Measurements from ENCODE around the gene SPINT2.
A peak's percentile ranks its signal among the peaks of the same experiment; 100 is the strongest.
"Not testable (repeated sequence)": the region's sequence is repeated elsewhere in the genome, so short reads cannot be mapped to it uniquely, and the experiment has no call there.

The SPINT2 gene

GRCh38 chr19:38264486-38265212 is at the start of gene SPINT2:
Gene SPINT2, plus strand, starts transcription at chr19:38264573. Its CDS starts 320 bp downstream, at chr19:38264893.
- DNase-seq (ENCODE audit: low spot score), result no peak

- no peak for DNase-seq (ENCODE audit: low spot score)
Observed at GRCh38 chr19:38216785-38217641, 47.4 kb upstream of the SPINT2 start.

DNA sequence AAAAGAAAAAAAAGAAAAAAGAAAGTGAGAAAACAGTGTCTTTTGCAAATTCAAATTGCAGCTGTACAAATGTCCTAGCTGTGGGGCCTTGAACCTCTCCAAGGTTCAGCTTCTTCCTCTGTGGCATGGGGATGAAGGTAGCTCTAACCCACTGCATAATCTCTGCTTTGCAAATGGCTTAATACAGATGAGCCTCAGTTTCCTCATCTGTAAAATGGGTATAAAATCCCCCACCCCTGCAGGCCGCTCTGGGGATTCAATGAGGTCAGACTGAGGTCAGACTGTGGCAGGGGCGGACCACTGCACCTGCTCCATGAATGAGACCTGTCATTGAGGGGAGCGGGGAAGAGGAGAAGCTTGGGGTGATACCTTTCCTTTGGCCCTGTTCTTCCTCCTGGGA is 46.2 kb upstream of the SPINT2 start:
- DNase-seq (ENCODE audit: low spot score), result no peak

DNA sequence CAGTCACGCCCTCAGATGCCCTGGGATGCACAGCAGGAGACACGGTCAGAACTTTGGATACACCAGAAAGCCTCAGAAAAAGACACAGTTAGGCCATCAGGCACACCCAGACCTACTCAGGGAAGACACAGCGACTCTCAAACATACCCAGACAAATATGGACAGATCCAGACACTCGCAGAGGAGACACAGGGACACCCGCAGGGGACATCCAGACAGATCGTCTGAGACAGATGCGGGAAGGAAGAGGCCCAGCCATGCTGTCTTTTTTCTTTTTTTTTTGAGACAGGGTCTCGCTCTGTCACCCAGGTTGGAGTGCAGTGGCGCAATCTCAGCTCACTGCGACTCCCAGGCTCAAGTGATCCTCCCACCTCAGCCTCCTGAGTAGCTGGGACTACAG is 45.2 kb upstream of the SPINT2 start:
- no peak for DNase-seq (ENCODE audit: low spot score)

DNA sequence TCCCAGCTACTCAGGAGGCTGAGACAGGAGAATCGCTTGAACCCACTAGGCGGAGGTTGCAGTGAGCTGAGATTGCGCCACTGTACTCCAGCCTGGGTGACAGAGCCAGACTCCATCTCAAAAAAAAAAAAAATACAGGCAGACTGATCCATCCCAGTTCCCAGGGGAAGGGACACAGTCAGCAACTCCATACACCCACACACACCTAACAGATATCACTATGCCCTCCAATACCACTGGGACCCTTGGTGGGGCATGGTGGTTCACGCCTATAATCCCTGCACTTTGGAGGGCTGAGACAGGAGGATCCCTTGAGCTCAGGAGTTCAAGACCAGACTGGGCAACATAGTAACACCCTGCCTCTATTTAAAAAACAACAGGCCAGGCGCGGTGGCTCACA is 43.0 kb upstream of the SPINT2 start:
- DNase-seq (ENCODE audit: low spot score), result no peak

- no peak for DNase-seq (ENCODE audit: low spot score)
Observed at GRCh38 chr19:38221919-38222830, 42.2 kb upstream of the SPINT2 start.

- no peak for DNase-seq (ENCODE audit: low spot score)
Observed at GRCh38 chr19:38223119-38223523, 41.3 kb upstream of the SPINT2 start.

DNA sequence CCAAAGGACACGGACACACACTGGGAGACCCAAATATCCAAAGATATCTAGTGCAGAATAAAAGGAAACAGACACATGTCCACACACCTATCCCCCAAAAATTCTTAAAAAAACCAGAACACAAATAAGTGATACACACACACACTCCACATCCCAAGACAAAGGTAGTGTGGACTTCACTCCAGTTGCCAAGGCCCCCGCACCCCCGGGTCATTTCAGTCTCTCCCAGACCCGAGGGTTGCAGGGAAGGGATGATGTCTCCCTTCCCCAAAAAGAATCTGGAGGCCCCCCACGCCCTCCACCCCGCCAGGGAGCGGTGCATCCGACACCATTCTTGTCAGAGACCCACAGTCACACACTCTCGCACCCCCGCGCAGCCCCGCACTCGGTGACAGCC is 40.8 kb upstream of the SPINT2 start:
- no peak for DNase-seq (ENCODE audit: low spot score)

DNA sequence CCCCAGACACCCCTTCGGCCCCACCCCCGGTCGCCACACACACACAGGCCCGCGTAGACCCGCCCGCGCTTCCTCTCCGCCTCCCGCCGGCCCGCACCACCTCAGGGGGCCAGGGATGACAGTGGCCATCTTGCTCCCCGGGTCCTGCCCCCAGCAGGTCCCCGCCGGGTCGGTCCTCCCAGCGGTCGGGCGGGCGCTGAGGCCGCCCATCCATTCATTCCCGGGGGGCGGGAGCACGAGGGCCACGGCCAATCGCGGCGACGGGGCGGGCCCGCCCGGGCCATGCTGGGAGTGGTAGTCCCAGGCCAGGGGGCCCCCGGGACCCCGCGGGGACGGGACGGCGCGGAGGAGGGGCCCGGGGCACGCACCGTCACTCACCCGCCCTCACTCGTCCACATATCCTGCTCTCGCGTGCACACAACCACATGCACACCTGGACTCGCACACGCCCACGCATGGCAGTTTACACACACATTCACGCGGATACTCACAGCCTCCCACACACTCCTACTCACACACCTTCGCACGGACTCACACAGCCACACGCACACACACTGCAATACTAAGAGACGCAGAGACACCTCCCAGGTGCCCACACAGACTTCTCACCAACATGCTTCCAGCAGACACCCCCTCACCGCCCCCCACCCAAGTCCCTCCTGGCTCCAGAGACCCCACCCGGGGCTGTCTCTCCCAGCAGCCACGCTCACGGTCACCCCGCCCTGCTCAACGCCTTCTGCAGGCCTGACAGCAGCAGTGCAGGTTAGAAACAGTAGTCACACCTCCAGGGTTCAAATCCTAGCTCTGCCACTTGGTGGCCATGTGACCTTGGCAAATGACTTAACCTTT is 40.1 kb upstream of the SPINT2 start, which contains the start of gene DPF1:
Gene DPF1 (minus strand): TSS at position 209 of the 849 bp plus-strand sequence. CDS start 80 bp downstream, at position 129.
- peak; percentile 97 for DNase-seq (ENCODE audit: low spot score)

- DNase-seq (ENCODE audit: low spot score), result not testable (repeated sequence)
Observed at GRCh38 chr19:38224863-38225218, 39.5 kb upstream of the SPINT2 start.

DNA sequence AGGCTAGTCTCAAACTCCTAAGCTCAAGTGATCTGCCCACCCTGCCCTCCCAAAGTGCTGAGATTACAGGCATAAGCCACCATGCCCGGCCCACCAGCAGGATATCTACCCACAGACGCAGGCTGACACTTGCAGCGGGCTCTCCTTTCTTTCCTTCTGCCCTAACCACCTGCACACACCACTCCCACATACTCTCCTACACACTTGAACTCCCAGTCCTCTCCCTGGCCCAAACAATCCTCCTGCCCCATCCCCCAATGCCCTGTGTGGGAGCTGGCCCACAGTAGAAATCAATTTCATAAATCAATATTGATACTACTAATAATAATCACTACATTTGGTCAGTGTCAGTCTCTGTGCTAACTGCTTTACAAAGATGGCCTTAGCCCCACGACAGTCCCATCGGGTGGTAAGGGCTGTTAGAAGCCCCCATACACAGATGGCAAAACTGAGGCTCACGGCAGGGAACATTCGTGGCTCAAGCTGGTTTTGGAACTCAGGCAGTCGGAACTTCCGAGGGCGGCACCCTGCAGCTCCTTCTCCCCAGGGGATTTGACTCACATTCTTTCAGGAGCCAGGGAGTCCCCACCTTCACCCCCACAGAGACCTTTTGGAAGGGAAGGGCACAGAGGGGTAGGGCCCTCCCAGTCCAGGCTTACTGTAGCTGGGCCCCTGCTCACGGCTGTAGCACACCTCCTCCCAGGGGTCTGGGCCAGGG is 36.9 kb upstream of the SPINT2 start:
- no peak for DNase-seq (ENCODE audit: low spot score)

DNA sequence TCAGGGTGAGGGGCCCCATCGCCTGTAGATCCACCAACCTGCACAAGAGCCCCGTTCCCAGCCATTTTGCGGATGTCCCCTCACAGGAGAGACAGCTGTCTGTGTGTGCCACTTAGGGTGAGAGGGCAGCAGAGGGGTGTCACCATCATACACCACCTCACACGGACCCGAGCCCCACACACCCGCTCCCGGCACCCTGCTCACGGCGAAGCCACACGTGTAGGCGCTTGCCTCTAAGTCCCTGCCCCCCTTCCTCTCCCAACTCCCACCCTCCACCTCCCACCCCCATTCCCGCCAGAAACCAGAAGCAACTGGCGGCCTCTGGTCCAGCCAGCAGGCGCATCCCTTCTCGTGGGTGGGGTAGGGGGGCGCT is 36.4 kb upstream of the SPINT2 start:
- no peak for DNase-seq (ENCODE audit: low spot score)

DNA sequence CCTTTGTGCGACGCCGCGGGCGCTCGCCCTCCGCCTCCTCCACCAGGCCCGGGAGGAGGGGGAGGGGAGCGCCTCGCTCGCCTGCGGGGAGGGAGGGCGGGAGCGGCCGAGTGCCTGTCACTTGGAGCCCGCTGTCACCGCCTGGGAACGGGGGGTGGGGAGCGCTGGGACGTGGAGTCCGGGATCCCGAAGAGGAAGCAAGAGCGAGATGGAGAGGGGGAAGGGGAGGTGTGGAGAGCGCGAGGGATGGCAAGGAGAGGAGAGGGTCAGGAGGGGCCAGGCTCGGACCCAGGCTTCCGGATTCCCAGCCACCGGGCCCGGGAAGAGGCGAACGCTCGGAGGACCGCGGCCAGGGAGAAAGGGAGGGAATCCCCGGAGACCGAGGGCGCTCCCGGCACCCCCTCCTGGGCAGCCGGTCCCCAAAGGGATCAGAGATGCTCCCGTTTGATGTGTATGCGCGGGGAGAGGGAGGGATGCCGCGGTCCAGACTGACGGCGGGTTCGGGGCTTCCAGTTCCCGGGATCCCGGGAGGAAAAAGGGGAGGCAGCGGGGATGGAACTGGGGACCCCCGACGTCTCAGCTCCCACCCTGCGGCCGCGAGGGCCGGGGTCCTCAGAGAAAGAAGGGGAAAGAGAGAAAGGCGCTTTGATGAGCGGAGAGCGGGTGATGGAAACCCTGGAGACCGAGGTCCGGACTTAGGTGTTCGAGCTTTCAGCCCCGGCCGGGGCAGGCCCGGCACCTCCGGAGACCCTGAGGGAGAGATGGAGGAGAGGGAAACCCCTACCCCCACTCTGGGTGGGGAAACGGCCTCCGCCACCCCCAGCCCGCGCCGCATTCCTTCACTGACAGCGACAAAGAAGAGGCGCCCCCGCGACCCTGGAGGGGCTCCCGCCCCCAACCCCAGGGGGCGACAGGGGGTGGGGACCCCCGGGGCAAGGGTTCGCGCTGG is 35.6 kb upstream of the SPINT2 start:
- peak; percentile 40 for DNase-seq (ENCODE audit: low spot score)

DNA sequence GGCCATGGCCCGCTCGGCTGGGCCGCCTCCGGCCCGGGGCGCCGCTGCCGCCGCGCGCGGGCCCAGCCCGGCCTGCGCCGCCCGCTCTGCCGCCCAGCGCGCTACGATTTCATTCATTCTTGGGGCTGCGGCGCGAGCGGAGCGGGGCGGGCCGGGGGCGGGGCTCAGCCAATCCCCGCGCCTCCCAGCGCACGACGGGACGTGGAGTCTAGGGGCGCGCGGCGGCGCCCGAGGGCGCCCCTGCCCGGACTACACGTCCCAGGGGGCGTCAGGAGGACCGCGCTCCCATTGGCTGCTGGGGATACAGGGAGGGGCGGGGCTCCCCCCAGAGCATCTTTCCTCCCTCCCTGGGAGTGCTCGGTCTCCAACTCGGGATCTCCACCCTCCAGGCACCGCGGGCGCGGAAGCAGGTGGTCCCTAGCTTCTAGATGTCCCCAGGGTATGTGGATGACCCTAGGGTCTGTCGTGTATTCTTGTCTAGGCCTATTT is 34.7 kb upstream of the SPINT2 start:
- peak; percentile 94 for DNase-seq (ENCODE audit: low spot score)

DNA sequence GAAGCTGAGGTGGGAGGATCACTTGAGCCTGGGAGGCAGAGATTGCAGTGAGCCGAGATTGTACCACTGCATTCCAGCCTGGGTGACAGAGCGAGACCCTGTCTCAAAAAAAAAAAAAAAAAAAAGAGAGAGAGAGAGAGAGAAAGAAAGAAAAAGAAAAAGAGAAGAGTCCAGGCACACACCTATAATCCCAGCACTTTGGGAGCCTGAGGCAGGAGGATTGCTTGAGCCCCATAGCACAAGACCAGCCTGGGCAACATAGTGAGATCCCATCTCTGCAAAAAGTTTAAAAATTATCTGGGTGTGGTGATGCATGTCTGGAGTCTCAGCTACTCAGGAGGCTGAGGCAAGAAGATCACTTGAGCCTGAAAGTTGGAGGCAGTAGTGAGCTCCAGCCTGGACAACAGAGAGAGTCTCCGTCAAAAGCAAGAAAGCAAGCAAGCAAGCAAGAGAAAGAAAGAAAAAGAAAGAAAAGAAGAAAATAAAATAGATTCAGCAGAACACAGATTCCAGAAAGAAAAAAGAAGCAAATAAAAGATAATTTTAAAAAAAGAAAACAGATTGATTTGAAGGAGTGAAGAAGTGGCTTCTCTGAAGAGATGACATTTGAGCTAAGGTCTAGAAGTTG is 33.8 kb upstream of the SPINT2 start:
- DNase-seq (ENCODE audit: low spot score), result not testable (repeated sequence)

GRCh38 chr19:38231918-38232317 is 32.5 kb upstream of the SPINT2 start:
- DNase-seq (ENCODE audit: low spot score), result no peak

GRCh38 chr19:38233740-38234251 is 30.6 kb upstream of the SPINT2 start:
- DNase-seq (ENCODE audit: low spot score), result peak; percentile 89

DNA sequence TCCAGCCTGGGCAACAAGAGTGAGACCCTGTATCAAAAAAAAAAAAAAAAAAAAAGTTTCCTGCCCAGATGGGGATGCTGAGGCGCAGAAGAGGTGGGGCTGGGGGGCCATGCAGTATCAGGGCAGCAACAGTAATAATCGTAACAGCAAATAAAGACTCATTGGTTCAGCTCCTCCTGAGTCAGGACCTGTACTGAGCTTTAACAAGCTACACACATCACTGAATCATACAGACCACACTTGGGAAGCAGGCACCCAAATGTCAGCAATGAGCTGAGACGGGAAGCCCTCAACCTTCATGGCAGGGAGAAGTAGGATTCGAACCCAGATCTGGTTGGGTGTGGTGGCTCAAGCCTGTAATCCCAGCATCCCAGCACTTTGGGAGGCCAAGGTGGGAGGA is 29.8 kb upstream of the SPINT2 start:
- no peak for DNase-seq (ENCODE audit: low spot score)

DNA sequence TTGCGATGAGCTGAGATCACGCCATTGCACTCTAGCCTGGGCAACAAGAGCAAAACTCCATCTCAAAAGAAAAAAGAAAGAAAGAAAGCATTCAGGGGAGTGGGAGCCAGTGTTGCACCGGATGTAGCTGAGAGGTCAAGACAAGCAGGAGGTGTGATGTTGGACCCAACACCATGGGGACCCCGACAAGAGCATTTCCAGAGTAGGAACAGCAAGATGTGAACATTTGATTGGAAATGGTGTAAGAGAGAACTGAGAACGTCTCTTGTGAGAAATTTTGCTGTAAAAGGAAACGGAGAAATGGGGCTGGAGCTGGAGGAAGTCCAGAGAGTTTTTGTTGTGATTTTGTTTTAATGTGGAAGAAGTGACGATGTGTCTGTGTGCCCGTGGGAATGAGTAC is 24.6 kb upstream of the SPINT2 start:
- DNase-seq (ENCODE audit: low spot score), result no peak
